Fibroblast of lung (primary cell): ENCODE measurements around the gene CYTH2.

ENCODE experiments used
- CTCF ChIP-seq, 2 donors: IDR thresholded peaks in 1 of 2; conservative IDR thresholded peaks in 1 of 2; 1 replicate in 1 of 2; 2 replicates in 1 of 2; pipeline ENCODE4 v1.5.1; 2011 to 2012; ENCODE audit warnings: low read length in 2 of 2, control low read depth in 1 of 2, inconsistent platforms in 1 of 2, low read depth in 1 of 2, mild to moderate bottlenecking in 1 of 2
- EZH2 ChIP-seq: IDR thresholded peaks from 2 replicates; pipeline ENCODE4 v1.5.1; 2012; ENCODE audit warnings: low read length, control low read depth, mild to moderate bottlenecking; ENCODE audit errors: missing control alignments

GRCh38 chr19:48428670-48429069 is 40.5 kb upstream of the CYTH2 start:
- TF ChIP-seq CTCF (conservative IDR thresholded peaks at IDR 0.05 in 1 of 2, IDR thresholded peaks at IDR 0.05 in 1 of 2; ENCODE audit: low read depth in 1 of 2, low read length in 2 of 2) (no peak), EZH2 (no peak)
